H1 (cell line): Measurements from ENCODE around the gene ZSCAN22. TPM values are rescaled to one million over a fixed set of nuclear protein-coding genes. Genes with fewer than 3 reads are reported as not detected.

ENCODE experiments used
- CTCF ChIA-PET: fragments of 300-600 bp; sonication (Branson Sonifier 250); formaldehyde crosslinking; loops from one replicate; lab custom pipeline; 2021; ENCODE audit not compliant: partially characterized antibody; lab: Charles Lee
- POLR2A ChIA-PET: fragments of 300-600 bp; sonication (Branson Sonifier 250); formaldehyde crosslinking; loops from one replicate; lab custom pipeline; 2021; ENCODE audit warnings: inconsistent platforms; ENCODE audit not compliant: partially characterized antibody; lab: Charles Lee
- DNase-seq, 2 experiments: peaks; one replicate each; pipeline versions ENCODE4 v3.0.0 to v3.0.0-alpha.2; 2010 to 2022; ENCODE audit warnings: low spot score in 2 of 2, low read depth in 1 of 2, mixed read lengths in 1 of 2
- FAIRE-seq: peaks from 2 replicates; lab custom pipeline; 2011; peaks lifted over from hg19 to GRCh38; lab: Jason Lieb, UNC
- H2AFZ ChIP-seq: 2 replicates; pipeline ENCODE4 v1.8.1; 2012; ENCODE audit warnings: low read length, inconsistent platforms
- H2AK5ac ChIP-seq: 2 replicates; pipeline ENCODE4 v1.6.1; 2013; ENCODE audit warnings: low read depth, low read length
- H2BK120ac ChIP-seq: replicated peaks from 2 replicates; pipeline ENCODE3; 2013; ENCODE audit warnings: low read depth, low read length, inconsistent platforms
- H2BK12ac ChIP-seq: 2 replicates; pipeline ENCODE4 v1.6.1; 2013; ENCODE audit warnings: low read depth, low read length
- H2BK15ac ChIP-seq: 2 replicates; pipeline ENCODE4 v1.6.1; 2013; ENCODE audit warnings: low read length
- H2BK20ac ChIP-seq: 2 replicates; pipeline ENCODE4 v1.6.1; 2013; ENCODE audit warnings: low read length
- H2BK5ac ChIP-seq: 2 replicates; pipeline ENCODE4 v1.6.1; 2013; ENCODE audit warnings: low read depth, low read length
- H3K14ac ChIP-seq: 2 replicates; pipeline ENCODE4 v1.6.1; 2013; ENCODE audit warnings: inconsistent platforms; ENCODE audit not compliant: insufficient read length
- H3K18ac ChIP-seq: 2 replicates; pipeline ENCODE4 v1.6.1; 2013; ENCODE audit warnings: low read length; ENCODE audit errors: extremely low read depth
- H3K23ac ChIP-seq: 2 replicates; pipeline ENCODE4 v1.6.1; 2013; ENCODE audit warnings: inconsistent platforms; ENCODE audit not compliant: insufficient read length
- H3K23me2 ChIP-seq: 2 replicates; pipeline ENCODE4 v1.6.1; 2013; ENCODE audit warnings: low read depth, low read length
- H3K27ac ChIP-seq: 2 replicates; pipeline ENCODE4 v1.6.1; 2011; ENCODE audit warnings: low read depth, low read length, inconsistent platforms
- H3K27me3 ChIP-seq, 4 experiments: replicated peaks in 1 of 4; 1 replicate in 1 of 4; 2 replicates in 3 of 4; pipeline versions ENCODE4 v1.6.1 to v1.8.1; 2011 to 2013; ENCODE audit warnings: low read length in 3 of 4, mild to moderate bottlenecking in 3 of 4, inconsistent platforms in 2 of 4, mixed read lengths in 2 of 4, moderate library complexity in 1 of 4; ENCODE audit not compliant: control insufficient read depth in 3 of 4, insufficient read depth in 3 of 4; ENCODE audit errors: extremely low read depth in 1 of 4
- H3K36me3 ChIP-seq, 4 experiments: 2 replicates each; pipeline versions ENCODE4 v1.6.1 to v1.8.1; 2011 to 2013; ENCODE audit warnings: mild to moderate bottlenecking in 4 of 4, low read length in 3 of 4, moderate library complexity in 2 of 4, control low read depth in 1 of 4, inconsistent platforms in 1 of 4; ENCODE audit not compliant: insufficient read depth in 4 of 4, control insufficient read depth in 2 of 4
- H3K4ac ChIP-seq: replicated peaks from 2 replicates; pipeline ENCODE3; 2013; ENCODE audit warnings: low read length, low read depth, mixed read lengths, inconsistent platforms; ENCODE audit not compliant: insufficient read length
- H3K4me1 ChIP-seq, 4 experiments: replicated peaks in 1 of 4; 1 replicate in 1 of 4; 2 replicates in 3 of 4; pipeline versions ENCODE4 v1.6.1 to v1.8.1; 2011 to 2013; ENCODE audit warnings: low read length in 3 of 4, inconsistent platforms in 2 of 4, mixed read lengths in 1 of 4; ENCODE audit not compliant: insufficient read depth in 4 of 4, control insufficient read depth in 3 of 4
- H3K4me2 ChIP-seq, 2 experiments: 2 replicates each; pipeline versions ENCODE4 v1.6.1 to v1.8.1; 2011 to 2013; ENCODE audit warnings: low read depth in 2 of 2, low read length in 2 of 2, control low read depth in 1 of 2, inconsistent platforms in 1 of 2, mild to moderate bottlenecking in 1 of 2; ENCODE audit not compliant: insufficient read depth in 1 of 2
- H3K4me3 ChIP-seq, 4 experiments: fragments of 200-600, 300-600 bp in 1 of 4; sonication (generic), shearing (Covaris generic), sonication (Bioruptor Twin) in 1 of 4; 2 replicates each; pipeline versions ENCODE4 v1.5.1 to v1.8.1; 2011 to 2016; ENCODE audit warnings: low read length in 4 of 4, low read depth in 3 of 4, control low read depth in 2 of 4, inconsistent platforms in 2 of 4, mild to moderate bottlenecking in 2 of 4, mixed read lengths in 1 of 4, moderate library complexity in 1 of 4; ENCODE audit not compliant: insufficient read depth in 2 of 4; ENCODE audit errors: extremely low read depth in 1 of 4
- H3K56ac ChIP-seq: replicated peaks from 2 replicates; pipeline ENCODE3; 2013; ENCODE audit warnings: low read depth, mild to moderate bottlenecking, mixed read lengths, low read length, inconsistent platforms; ENCODE audit not compliant: insufficient read length
- H3K79me1 ChIP-seq: 2 replicates; pipeline ENCODE4 v1.6.1; 2013; ENCODE audit warnings: low read depth, low read length, control low read depth
- H3K79me2 ChIP-seq, 2 experiments: 2 replicates each; pipeline versions ENCODE4 v1.6.1 to v1.8.1; 2012 to 2013; ENCODE audit warnings: low read length in 2 of 2, mild to moderate bottlenecking in 2 of 2, inconsistent platforms in 1 of 2; ENCODE audit not compliant: insufficient read depth in 2 of 2, control insufficient read depth in 1 of 2
- H3K9ac ChIP-seq, 4 experiments: replicated peaks in 1 of 4; 1 replicate in 1 of 4; 2 replicates in 3 of 4; pipeline versions ENCODE4 v1.6.1 to v1.8.1; 2011 to 2013; ENCODE audit warnings: low read depth in 3 of 4, low read length in 3 of 4, control low read depth in 2 of 4, mild to moderate bottlenecking in 2 of 4, moderate library complexity in 2 of 4, inconsistent platforms in 1 of 4; ENCODE audit errors: extremely low read depth in 1 of 4
- H3K9me3 ChIP-seq, 2 experiments: 2 replicates each; pipeline versions ENCODE4 v1.6.1 to v1.8.1; 2012 to 2013; ENCODE audit warnings: mild to moderate bottlenecking in 2 of 2, moderate library complexity in 2 of 2, control low read depth in 1 of 2, inconsistent platforms in 1 of 2, low read depth in 1 of 2, low read length in 1 of 2, mixed read lengths in 1 of 2; ENCODE audit not compliant: insufficient read depth in 2 of 2
- H4K20me1 ChIP-seq, 2 experiments: replicated peaks in 1 of 2; 2 replicates each; pipeline versions ENCODE3 to v1.8.1; 2011 to 2013; ENCODE audit warnings: inconsistent platforms in 2 of 2, low read length in 2 of 2, mild to moderate bottlenecking in 1 of 2; ENCODE audit not compliant: insufficient read depth in 2 of 2, control insufficient read depth in 1 of 2
- H4K5ac ChIP-seq: 2 replicates; pipeline ENCODE4 v1.6.1; 2013; ENCODE audit warnings: low read length, low read depth, mixed read lengths, inconsistent platforms; ENCODE audit not compliant: insufficient read length
- H4K8ac ChIP-seq: 2 replicates; pipeline ENCODE4 v1.8.0; 2013; ENCODE audit warnings: mild to moderate bottlenecking, moderate library complexity, low read length, inconsistent platforms; ENCODE audit not compliant: insufficient read depth; ENCODE audit errors: extremely low read depth
- H4K91ac ChIP-seq: replicated peaks from 2 replicates; pipeline ENCODE3; 2013; ENCODE audit warnings: low read length, mixed read lengths, inconsistent platforms; ENCODE audit not compliant: insufficient read length
- EGR1 ChIP-seq: IDR thresholded peaks from 2 replicates; pipeline ENCODE4 v1.6.1; 2011; ENCODE audit warnings: low read depth, low read length, borderline replicate concordance
- FOSL1 ChIP-seq: IDR thresholded peaks from 2 replicates; pipeline ENCODE4 v1.6.1; 2011; ENCODE audit warnings: mild to moderate bottlenecking, low read depth, low read length, moderate library complexity; ENCODE audit not compliant: insufficient read depth
- POLR2A ChIP-seq, 2 experiments: IDR thresholded peaks; 1 replicate in 1 of 2; 2 replicates in 1 of 2; pipeline ENCODE4 v1.6.1; 2011; ENCODE audit warnings: low read depth in 2 of 2, low read length in 2 of 2, mild to moderate bottlenecking in 2 of 2; ENCODE audit errors: control extremely low read depth in 1 of 2
- WGBS, 2 experiments: shearing (Covaris generic) in 1 of 2; methylation state at CpG; one replicate each; pipeline versions ENCODE4 v1.1.6 to v1.1.7; 2013 to 2015; ENCODE audit warnings: low lambda C conversion rate in 2 of 2, mixed read lengths in 2 of 2, inconsistent platforms in 1 of 2, low coverage in 1 of 2, missing lambda C conversion rate in 1 of 2; ENCODE audit not compliant: insufficient replicate concordance in 2 of 2, insufficient coverage in 1 of 2, insufficient read length in 1 of 2; ENCODE audit errors: extremely low coverage in 1 of 2, missing lambda C conversion rate in 1 of 2; 5-methylcytosine and 5-hydroxymethylcytosine counted together
- polyA plus RNA-seq, 7 experiments: library from polyadenylated mRNA; depleted of rRNA in 3 of 7; stranded (reverse) in 5 of 7; unstranded in 2 of 7; fragments of >200 nt in 5 of 7; fragments of 200-250 nt in 2 of 7; gene quantifications; 1 replicate in 5 of 7; 2 replicates in 1 of 7; 4 replicates in 1 of 7; pipeline versions ENCODE4 v1.2.1 to v1.2.3, GENCODE V29; 2011 to 2013; ENCODE audit warnings: missing spikeins in 2 of 7, mixed read lengths in 2 of 7
- total RNA-seq: library from RNA; stranded (reverse); fragmentation: NEBNext Ultra II Directional; extraction: Animal tissue kit (Norgen Biotek cat#: 25700); gene quantifications from 2 replicates; pipeline ENCODE4 v1.2.1, GENCODE V29; 2021

Gene ZSCAN22
- total and polyA plus RNA-seq, 2 of the 8 experiments (the other 6 are each of a cell fraction or from before 2014, with no cell fraction given): 3.2 to 3.3 TPM

- H3K9ac ChIP-seq: no peak overlapping the region
- no peak overlapping the region for H2BK15ac ChIP-seq
- H3K79me1 ChIP-seq: no peaks in the 10 kb centered on the region
- no peak overlapping the region for H3K23ac ChIP-seq
- no peaks in the 10 kb centered on the region for H3K27me3 ChIP-seq
- ChIA-PET CTCF (interaction anchor here (1.0 to 2.3 kb wide), 7 partner anchors 11 to 106 kb away, joined by 3 to 9 read pairs (median 4); partner anchors contain the start of gene ZNF544), POLR2A (interaction anchor here (0.8 to 1.8 kb wide), 4 partner anchors 8 to 202 kb away, joined by 3 to 9 read pairs (median 4); partner anchors contain the start of gene ZNF544)
- no peaks in the 10 kb centered on the region for H3K23me2 ChIP-seq
- no peak overlapping the region for H3K4me3 ChIP-seq
- peaks cover 0 to under 1% of the 10 kb centered on the region in 2 experiments; a peak in 1 of 4 replicates for H3K79me2 ChIP-seq
- no peaks in the 10 kb centered on the region; a peak in 1 of 7 replicates for H3K4me1 ChIP-seq
- no peak overlapping the region for H4K91ac ChIP-seq
- H3K9me3 ChIP-seq: no peaks in the 10 kb centered on the region
- H2BK120ac ChIP-seq: no peak overlapping the region
- H3K18ac ChIP-seq: no peak overlapping the region
- no peak for FAIRE-seq
- no peak for DNase-seq
- 95% methylated on average over 7 of the region's 7 CpGs; no CpG with 5 or more reads in 1 of the 2 experiments for WGBS, 2 experiments
- H3K14ac ChIP-seq: no peak overlapping the region
- no peak overlapping the region for H2BK20ac ChIP-seq
- peaks cover 0 to 6% of the 10 kb centered on the region in 2 experiments for H4K20me1 ChIP-seq
- H4K8ac ChIP-seq: no peak overlapping the region
- H2BK12ac ChIP-seq: no peak overlapping the region
- no peak overlapping the region for H2AFZ ChIP-seq
- no peak overlapping the region for H4K5ac ChIP-seq
- no peak overlapping the region for H3K4ac ChIP-seq
- H2BK5ac ChIP-seq: no peak overlapping the region
- H3K27ac ChIP-seq: no peak overlapping the region
- no peak for TF ChIP-seq EGR1
- no peak for TF ChIP-seq FOSL1
- TF ChIP-seq POLR2A (IDR thresholded peaks at IDR 0.05; ENCODE audit: control extremely low read depth in 1 of 2, low read depth in 2 of 2, low read length in 2 of 2): no peak
- no peak overlapping the region for H2AK5ac ChIP-seq
- no peak overlapping the region for H3K56ac ChIP-seq
- no peak overlapping the region for H3K4me2 ChIP-seq
- H3K36me3 ChIP-seq: peaks cover 9 to 48% (median 36%) of the 10 kb centered on the region in 4 experiments
These were observed 15.4 kb upstream of the ZSCAN22 start for GRCh38 chr19:58311345-58311865.
